Glutamatergic neuron (in vitro differentiated cells): ENCODE results near the gene NFKB1. TPM values are rescaled to one million over a fixed set of nuclear protein-coding genes. Genes with fewer than 3 reads are reported as not detected.

Experiments
- DNase-seq: peaks from one replicate; pipeline ENCODE4 v3.0.0; 2022
- H3K27ac Mint-ChIP-seq: one replicate; pipeline ENCODE4 v1.8.0; 2020; ENCODE audit warnings: mild to moderate bottlenecking, mixed read lengths, inconsistent platforms; ENCODE audit not compliant: unreplicated experiment
- H3K27me3 Mint-ChIP-seq: one replicate; pipeline ENCODE4 v1.8.0; 2020; ENCODE audit warnings: mild to moderate bottlenecking, moderate library complexity, mixed read lengths, inconsistent platforms; ENCODE audit not compliant: unreplicated experiment
- H3K36me3 Mint-ChIP-seq: one replicate; pipeline ENCODE4 v1.8.0; 2020; ENCODE audit warnings: mild to moderate bottlenecking, mixed read lengths, inconsistent platforms; ENCODE audit not compliant: unreplicated experiment
- H3K4me1 Mint-ChIP-seq: one replicate; pipeline ENCODE4 v1.8.0; 2020; ENCODE audit warnings: mild to moderate bottlenecking, low read depth, mixed read lengths, inconsistent platforms; ENCODE audit not compliant: unreplicated experiment
- H3K4me3 Mint-ChIP-seq: one replicate; pipeline ENCODE4 v1.8.0; 2020; ENCODE audit warnings: mild to moderate bottlenecking, mixed read lengths, inconsistent platforms; ENCODE audit not compliant: unreplicated experiment
- H3K9me3 Mint-ChIP-seq: one replicate; pipeline ENCODE4 v1.8.0; 2020; ENCODE audit warnings: mild to moderate bottlenecking, moderate library complexity, mixed read lengths, inconsistent platforms; ENCODE audit not compliant: unreplicated experiment
- total RNA-seq: library from RNA; stranded (reverse); fragmentation: NEBNext Ultra II Directional; extraction: Animal tissue kit (Norgen Biotek cat#: 25700); gene quantifications from one replicate; pipeline ENCODE4 v1.2.1, GENCODE V29; 2021; ENCODE audit not compliant: unreplicated experiment
- TF ChIP-seq, protein P1 (sequence below): fragments of 200-600 bp; sonication (generic); IDR thresholded peaks from one replicate; pipeline ENCODE4 v1.5.0; 2021; ENCODE audit not compliant: partially characterized antibody, unreplicated experiment

The NFKB1 gene
- total RNA-seq, 1 donor from 2014 or later, result 3.2 TPM

DNA sequence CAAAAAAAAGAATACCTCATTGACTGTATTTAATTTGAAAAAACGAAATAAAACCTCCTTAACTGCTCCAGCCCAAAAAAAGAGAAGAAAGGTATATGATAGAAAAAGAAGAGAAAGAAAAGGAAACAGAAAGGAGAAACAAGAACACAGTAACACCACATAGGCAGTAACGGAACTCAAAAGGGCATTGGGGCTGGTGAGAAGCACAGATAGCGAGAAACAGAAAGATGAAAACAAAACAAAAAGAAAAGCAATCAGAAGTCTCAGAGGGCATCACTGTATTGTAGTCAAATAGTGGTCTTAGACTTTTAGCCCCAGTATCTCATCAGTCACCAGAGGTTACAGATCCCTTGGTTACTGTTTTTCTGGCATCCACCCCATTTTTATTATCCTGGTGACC, 88.6 kb downstream of the NFKB1 start:
- Mint-ChIP-seq H3K4me1 (no peaks in the 10 kb centered on the region), H3K27ac (no peak overlapping the region), H3K27me3 (no peaks in the 10 kb centered on the region), H3K9me3 (peaks cover 4% of the 10 kb centered on the region), H3K36me3 (peaks cover 14% of the 10 kb centered on the region), H3K4me3 (no peak overlapping the region)
- TF ChIP-seq, protein P1, sequence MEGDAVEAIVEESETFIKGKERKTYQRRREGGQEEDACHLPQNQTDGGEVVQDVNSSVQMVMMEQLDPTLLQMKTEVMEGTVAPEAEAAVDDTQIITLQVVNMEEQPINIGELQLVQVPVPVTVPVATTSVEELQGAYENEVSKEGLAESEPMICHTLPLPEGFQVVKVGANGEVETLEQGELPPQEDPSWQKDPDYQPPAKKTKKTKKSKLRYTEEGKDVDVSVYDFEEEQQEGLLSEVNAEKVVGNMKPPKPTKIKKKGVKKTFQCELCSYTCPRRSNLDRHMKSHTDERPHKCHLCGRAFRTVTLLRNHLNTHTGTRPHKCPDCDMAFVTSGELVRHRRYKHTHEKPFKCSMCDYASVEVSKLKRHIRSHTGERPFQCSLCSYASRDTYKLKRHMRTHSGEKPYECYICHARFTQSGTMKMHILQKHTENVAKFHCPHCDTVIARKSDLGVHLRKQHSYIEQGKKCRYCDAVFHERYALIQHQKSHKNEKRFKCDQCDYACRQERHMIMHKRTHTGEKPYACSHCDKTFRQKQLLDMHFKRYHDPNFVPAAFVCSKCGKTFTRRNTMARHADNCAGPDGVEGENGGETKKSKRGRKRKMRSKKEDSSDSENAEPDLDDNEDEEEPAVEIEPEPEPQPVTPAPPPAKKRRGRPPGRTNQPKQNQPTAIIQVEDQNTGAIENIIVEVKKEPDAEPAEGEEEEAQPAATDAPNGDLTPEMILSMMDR, result no peak
- DNase-seq, result no peak

DNA sequence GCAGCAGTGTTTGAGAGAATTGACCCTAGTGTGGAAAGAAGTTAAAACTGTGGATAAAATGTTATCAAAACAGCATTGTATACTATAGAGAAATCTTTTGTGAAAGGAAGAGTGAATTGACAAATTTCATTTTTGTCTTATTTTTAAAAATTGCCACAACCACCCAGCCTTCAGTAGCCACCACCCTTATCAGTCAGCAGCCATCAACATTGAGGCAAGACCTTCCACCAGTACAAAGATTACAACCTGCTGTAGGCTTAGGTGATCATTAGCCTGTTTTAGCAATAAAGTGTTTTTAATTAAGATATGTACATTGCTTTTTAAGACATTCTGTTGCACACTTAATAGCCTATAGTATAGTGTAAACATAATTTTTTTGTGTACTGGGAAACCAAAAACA, 91.1 kb downstream of the NFKB1 start:
- no peak overlapping the region for H3K27ac Mint-ChIP-seq
- H3K36me3 Mint-ChIP-seq, result peaks cover 14% of the 10 kb centered on the region
- TF ChIP-seq, protein P1, result no peak
- no peaks in the 10 kb centered on the region for H3K4me1 Mint-ChIP-seq
- H3K4me3 Mint-ChIP-seq, result no peak overlapping the region
- no peaks in the 10 kb centered on the region for H3K27me3 Mint-ChIP-seq
- H3K9me3 Mint-ChIP-seq, result peaks cover 4% of the 10 kb centered on the region
- DNase-seq, result no peak

DNA sequence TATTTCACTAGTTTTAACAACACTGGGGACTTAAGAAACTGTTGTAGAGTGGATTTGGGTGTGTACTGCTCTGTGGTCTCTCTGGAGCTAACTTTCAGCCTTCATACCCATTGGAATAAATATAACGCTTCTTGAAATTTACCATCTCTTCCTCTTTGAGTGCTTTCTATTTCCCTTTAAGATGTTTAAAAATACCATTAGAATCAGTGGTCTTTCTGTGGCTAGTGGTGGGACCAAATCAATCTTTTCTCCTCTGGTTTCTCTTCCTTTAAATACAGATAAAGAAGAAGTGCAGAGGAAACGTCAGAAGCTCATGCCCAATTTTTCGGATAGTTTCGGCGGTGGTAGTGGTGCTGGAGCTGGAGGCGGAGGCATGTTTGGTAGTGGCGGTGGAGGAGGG, 92.0 kb downstream of the NFKB1 start:
- Mint-ChIP-seq H3K9me3 (peaks cover 4% of the 10 kb centered on the region), H3K27me3 (no peaks in the 10 kb centered on the region), H3K27ac (no peak overlapping the region), H3K36me3 (peaks cover 19% of the 10 kb centered on the region), H3K4me3 (no peak overlapping the region), H3K4me1 (no peaks in the 10 kb centered on the region)
- no peak for DNase-seq
- TF ChIP-seq, protein P1, result no peak

DNA sequence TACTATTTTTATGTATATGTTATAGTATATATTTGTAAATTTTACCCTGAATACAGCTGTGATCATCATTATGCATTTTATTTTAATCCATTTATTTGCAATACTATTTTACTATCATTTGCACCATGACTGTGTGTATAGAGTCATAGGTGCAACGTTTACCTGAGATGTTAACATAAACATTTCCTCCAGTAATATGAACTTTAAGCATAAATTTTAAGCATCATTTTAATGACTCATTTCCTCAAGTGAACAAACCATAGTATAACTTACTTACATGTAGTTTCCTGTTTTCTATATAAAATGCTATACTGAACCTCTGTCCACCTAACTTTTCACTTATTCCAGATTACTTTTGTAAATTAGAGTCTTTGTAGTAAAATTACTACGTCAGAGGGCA, 92.8 kb downstream of the NFKB1 start:
- no peaks in the 10 kb centered on the region for H3K27me3 Mint-ChIP-seq
- H3K9me3 Mint-ChIP-seq, result peaks cover 4% of the 10 kb centered on the region
- H3K27ac Mint-ChIP-seq, result no peak overlapping the region
- no peak for DNase-seq
- TF ChIP-seq, protein P1, result no peak
- H3K4me3 Mint-ChIP-seq, result no peak overlapping the region
- peaks cover 19% of the 10 kb centered on the region for H3K36me3 Mint-ChIP-seq
- no peaks in the 10 kb centered on the region for H3K4me1 Mint-ChIP-seq

DNA sequence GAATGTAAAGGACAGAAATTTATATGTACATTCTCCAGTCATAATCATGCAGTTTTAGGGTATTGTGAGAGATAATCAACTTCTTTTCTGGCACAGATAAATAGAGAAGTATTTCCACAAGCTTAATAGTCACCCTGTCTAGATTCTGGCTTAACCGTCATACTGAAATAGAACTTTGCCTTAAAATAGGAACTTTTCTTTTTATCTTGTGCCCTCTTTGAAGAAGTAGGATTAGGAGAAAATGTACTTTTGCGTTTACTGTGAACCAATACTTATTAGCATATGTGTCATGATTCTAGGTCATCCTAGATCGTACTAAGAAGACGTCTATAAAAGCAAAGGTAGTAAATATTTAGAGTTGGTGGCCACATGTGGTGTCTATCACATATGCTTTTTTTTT, 95.4 kb downstream of the NFKB1 start:
- DNase-seq, result no peak
- peaks cover 3% of the 10 kb centered on the region for H3K9me3 Mint-ChIP-seq
- TF ChIP-seq, protein P1, result no peak
- no peaks in the 10 kb centered on the region for H3K27me3 Mint-ChIP-seq
- H3K27ac Mint-ChIP-seq, result no peak overlapping the region
- H3K4me3 Mint-ChIP-seq, result no peak overlapping the region
- peaks cover 11% of the 10 kb centered on the region for H3K36me3 Mint-ChIP-seq
- H3K4me1 Mint-ChIP-seq, result no peaks in the 10 kb centered on the region
